Esophagus muscularis mucosa (tissue), 4 donors: ENCODE results near the gene PFDN4.

Source experiments
- CTCF ChIP-seq, 3 experiments: fragments of 200-600 bp in 2 of 3; fragments of 450-650 bp in 1 of 3; sonication (generic) in 2 of 3; IDR thresholded peaks; one replicate each; pipeline ENCODE4 v1.5.1; 2017 to 2019; ENCODE audit warnings: antibody characterized with exemption in 3 of 3, mild to moderate bottlenecking in 2 of 3, moderate library complexity in 1 of 3
- EP300 ChIP-seq: sonication (generic); formaldehyde crosslinking; IDR thresholded peaks from one replicate; pipeline ENCODE4 v1.6.1; 2017; ENCODE audit warnings: antibody characterized with exemption
- POLR2A ChIP-seq: fragments of 450-650 bp; IDR thresholded peaks from one replicate; pipeline ENCODE4 v1.6.1; 2017; ENCODE audit warnings: antibody characterized with exemption, moderate library complexity, mild to moderate bottlenecking, low read depth
- POLR2AphosphoS5 ChIP-seq, 2 donors: sonication (generic); formaldehyde crosslinking; IDR thresholded peaks; one replicate each; pipeline ENCODE4 v1.6.1; 2017; ENCODE audit warnings: antibody characterized with exemption in 2 of 2

DNA sequence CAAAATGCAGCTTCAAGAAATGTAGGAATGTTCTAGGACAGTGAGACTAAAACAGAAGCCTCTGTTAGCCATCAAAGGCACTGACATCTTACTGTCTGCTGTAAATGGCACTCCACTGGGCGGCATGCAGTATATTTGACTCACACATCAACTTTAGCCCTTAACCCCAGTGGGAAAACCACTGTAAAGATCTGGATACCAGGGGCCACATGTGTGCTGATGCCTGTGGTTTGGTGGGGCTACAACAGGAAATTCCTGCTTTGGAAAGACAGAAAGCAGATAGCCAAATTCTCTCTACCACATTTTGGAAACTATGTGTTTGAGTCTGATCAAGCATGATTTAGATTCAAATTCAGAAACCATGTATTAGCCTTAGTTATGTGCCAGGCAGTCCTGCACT lies 4.3 kb downstream of the PFDN4 start:
- no peak for TF ChIP-seq CTCF (IDR thresholded peaks at IDR 0.05)
- TF ChIP-seq EP300 = no peak
- no peak for TF ChIP-seq POLR2AphosphoS5 (IDR thresholded peaks at IDR 0.05)
- no peak for TF ChIP-seq POLR2A
